ENCODE measurements around the gene DPP6.

The DPP6 gene

DNA sequence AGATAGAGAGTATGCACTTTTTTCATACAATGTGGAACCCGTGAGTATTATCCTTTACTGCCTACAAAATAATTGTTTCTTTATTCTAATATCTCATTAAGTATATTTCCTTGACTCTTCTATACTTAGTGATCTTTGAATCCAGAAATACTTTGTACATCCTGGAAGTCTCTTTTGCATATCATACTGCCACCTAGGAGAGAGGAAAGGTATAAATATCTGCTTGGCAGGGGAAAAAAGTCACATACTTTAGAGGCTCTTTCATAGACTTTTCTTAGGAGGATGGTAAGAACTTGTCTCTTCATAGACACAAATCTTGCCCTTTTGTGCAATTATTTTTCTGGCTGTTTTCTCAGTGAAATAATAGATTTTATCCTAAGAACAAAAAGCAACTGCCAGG is 514.7 kb downstream of the DPP6 start:
- no peak for DNase-seq

GRCh38 chr7:154568346-154568745 is 516.1 kb downstream of the DPP6 start:
- DNase-seq = no peak

- no peak for DNase-seq
Measured at GRCh38 chr7:154569916-154570315, 517.7 kb downstream of the DPP6 start.

GRCh38 chr7:154571772-154572171 is 519.6 kb downstream of the DPP6 start:
- no peak for DNase-seq

DNA sequence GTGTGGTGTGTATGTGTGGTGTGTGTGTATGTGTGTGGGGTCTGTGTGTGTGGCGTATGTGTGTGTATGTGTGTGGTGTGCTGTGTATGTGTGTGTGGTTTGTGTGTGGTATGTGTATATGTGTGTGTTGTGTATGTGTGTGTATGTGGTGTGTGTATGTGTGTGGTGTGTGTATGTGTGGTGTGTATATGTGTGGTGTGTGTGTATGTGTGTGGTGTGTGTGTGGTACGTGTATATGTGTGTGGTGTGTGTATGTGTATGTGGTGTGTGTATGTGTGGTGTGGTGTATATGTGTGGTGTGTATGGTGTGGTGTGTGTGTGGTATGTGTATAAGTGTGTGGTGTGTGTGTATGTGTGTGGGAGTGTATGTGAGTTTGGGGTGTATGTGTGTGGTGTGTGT is 522.0 kb downstream of the DPP6 start:
- no peak for DNase-seq

GRCh38 chr7:154575497-154575896 is 523.3 kb downstream of the DPP6 start:
- DNase-seq = no peak

GRCh38 chr7:154576604-154577003 is 524.4 kb downstream of the DPP6 start:
- DNase-seq = no peak

GRCh38 chr7:154577141-154577873 is 525.1 kb downstream of the DPP6 start:
- DNase-seq = no peak

- no peak for DNase-seq
Measured at GRCh38 chr7:154578336-154578735, 526.1 kb downstream of the DPP6 start.

GRCh38 chr7:154579711-154580110 is 527.5 kb downstream of the DPP6 start:
- no peak for DNase-seq

- no peak for DNase-seq
Measured at GRCh38 chr7:154581251-154581890, 529.2 kb downstream of the DPP6 start.

DNA sequence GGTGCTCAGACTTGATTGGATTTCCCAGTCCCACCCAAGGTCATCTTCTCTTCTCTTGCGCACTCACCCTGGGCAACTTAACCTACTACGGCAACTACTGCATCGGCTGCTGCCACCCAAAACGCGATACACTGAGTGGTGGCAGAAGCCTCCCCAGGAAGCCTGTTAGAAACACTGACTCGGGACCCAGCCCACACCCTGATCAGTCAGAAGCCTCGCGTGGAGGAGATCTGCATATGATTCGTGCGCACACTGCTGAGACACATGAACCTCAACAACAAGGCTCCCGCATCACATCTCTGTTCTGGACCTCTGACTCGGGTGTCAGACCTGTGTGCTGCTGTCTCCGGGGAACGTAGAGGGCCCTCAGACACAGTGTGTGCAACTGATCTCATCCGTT is 531.3 kb downstream of the DPP6 start:
- no peak for DNase-seq

DNA sequence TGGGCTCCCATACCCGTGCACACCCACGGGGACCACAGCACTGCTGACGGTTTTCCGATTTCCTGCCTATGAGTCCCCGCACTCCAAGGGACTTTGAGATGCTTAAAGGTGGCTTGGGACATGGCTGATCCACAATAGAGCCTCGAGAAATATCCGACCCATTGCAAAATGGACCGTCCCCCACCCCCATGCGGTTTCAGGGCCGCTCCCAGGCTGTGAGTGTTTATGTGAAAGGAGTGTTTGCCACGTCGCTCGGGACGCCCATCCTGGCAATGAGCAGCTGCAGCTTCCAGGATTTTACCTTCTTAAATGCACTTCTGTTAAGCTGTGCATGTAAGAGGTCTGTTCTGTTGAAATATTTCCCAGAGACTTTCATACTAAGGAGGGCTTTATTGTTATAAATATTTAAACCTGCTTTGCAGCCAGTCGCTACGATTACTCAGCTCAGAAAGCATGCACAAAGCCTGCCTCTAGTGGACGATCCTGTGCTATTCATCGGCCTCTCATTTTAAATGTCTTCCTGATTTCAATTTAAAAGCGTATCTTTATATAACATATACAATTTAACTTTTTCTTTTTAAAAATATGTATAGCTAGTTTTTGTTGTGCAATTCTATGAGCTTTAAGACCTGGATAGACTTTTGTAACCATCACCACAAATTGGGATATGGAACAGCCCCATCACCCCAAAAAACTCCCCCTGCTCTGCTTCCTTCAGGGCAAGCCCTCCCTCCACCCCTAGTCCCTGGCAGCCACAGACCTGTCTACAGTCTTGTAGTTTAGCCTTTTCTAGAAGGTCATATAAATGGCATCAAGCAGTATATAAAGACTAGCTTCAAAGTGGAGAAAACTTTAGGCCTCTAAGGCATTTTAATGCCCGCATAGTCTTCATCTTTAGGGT is 532.4 kb downstream of the DPP6 start:
- no peak for DNase-seq

- DNase-seq = no peak
Measured at GRCh38 chr7:154587792-154588191, 535.6 kb downstream of the DPP6 start.

DNA sequence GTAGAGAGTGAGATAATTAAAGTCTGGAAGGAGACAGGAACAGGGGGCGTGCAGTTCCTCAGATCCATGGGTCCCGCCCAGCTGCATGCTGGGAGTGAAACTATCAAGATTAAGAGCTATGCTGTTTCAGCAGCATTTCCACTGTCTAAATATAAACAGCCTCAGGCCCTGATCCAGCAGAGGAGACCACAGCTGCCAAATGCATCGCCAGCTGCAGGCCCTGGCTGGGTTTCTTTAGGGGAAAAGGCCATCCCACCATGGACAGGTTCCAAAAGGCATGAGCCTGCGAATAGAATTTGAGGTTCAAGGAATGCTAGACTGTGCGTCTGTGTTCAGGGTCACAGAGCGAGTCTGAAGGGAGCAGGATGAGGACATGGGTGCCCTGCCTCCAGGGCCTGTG is 539.3 kb downstream of the DPP6 start:
- no peak for DNase-seq

DNA sequence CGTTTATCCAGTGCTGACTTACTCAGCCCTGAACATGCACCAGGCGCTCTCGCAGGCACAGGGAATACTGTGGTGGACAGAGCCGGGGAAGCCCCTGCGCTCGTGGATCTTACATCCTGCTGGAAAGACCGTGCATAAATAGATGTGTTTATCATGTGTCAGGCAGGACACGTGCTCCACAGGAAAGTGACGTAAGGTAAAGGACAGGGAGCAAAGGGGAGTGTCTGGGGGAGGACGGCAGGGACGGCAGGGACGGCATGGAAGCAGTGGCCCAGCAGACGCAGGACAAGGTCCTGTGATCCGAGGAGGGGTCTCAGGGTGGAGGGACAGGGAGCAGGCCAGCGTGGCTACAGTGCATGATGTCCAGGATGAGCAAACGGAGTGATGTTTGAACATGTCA is 540.2 kb downstream of the DPP6 start:
- DNase-seq = no peak

GRCh38 chr7:154598396-154598795 is 546.2 kb downstream of the DPP6 start:
- no peak for DNase-seq

DNA sequence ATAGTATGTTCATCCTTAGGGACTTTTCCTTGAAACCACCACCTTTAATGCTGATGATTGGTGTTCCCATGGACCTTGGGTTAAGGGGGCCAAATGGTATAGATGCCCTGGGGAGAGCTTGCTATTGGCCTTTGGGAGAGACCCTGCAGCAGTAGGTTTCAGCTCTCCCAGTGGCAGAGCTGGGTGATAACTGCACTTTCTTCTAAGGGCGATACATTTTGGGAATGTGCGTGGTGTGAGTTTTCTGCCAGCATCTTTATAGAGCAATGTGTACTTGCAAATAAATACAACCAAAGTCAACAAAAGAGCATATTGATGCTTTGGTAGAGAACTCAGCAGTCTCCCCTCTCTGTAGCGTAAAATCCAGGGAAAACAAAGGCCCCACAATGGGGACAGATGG is 546.7 kb downstream of the DPP6 start:
- no peak for DNase-seq

- no peak for DNase-seq
Measured at GRCh38 chr7:154610903-154611302, 558.7 kb downstream of the DPP6 start.

- no peak for DNase-seq
Measured at GRCh38 chr7:154613811-154614210, 561.6 kb downstream of the DPP6 start.

DNA sequence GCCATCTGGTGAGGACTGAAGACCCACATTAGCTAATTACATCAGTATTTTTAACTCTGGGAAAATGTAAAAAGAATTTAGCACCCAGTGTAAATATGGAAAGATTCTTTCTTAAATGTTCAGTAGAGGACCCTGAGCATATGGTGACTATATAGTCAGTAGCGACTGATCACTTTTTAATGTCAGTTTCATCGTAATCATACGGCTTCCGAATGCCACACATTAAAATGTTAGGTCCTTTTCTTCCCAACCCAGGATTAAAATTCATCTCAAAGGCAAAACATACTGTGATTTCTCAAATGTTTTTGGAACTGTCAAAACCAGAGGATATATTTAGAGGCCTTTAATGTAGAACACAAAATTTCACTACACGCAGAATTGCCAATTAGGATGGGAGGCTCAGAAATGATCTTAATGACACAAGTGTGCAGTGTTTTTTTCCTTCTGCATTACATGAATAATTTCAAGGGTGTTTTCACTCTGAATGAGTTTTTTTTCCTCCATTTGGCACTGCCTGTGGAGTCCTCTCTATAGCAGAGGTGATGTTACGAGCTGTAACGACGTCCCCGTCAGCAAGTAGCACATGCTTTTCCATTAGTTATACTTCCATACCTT is 568.0 kb downstream of the DPP6 start:
- DNase-seq = no peak

- no peak for DNase-seq
Measured at GRCh38 chr7:154623399-154623798, 571.2 kb downstream of the DPP6 start.

DNA sequence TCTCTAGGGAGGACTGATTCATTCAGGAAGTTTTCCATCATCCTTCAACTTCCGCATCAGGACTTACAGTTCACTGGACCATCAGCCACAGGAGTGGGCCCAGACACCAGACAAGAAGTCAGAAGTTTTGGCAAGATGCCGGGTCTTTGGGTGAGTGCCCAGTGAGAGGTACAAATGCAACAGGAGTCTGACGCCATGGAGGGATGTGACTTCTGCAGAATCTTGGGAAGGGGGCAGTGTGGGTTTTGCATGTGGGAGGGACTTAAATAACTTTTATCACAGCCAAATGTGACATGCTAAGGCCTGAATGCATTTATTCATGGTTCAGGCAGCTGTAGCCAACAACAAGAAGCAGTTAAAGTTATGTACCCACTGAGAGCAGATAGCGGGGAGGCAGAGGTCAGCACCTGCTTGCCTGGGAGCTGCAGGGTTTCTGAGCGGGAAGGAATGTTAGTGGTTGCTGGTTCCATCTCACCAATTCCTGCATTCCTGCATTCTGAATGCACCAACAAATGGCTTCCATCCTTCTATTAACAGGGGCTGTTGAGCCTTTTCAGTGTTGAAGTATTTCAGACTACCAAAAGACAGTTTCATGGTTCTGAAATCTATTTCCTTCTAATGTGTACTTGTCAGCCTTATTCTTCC is 575.6 kb downstream of the DPP6 start:
- DNase-seq = no peak

Measured in GOT3 (cell line).